Measurements from ENCODE around the gene ATP8A1. TPM values are rescaled to one million over a fixed set of nuclear protein-coding genes. Genes with fewer than 3 reads are reported as not detected.

ATP8A1 gene
- total and polyA plus RNA-seq, 2 of the 4 experiments (the other 2 are of a cell fraction), result 0.12 to 0.36 TPM

DNA sequence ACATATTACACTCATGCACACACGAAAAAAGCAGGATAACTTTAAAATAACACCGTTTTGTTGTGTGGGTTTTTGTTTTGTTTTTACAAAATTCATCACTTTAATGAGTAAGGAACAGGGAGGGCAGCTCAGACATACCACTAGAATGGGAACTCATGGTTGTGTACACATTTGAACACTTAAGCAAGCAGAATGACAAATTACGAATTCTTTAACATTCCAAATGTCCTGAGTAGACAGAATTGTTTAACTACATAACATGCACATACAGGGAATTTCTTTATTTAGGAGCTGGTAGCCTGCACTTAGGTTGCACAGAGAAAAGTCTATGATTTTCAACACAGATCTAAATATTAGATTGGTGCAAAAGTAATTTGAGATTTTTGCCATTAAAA lies 96.4 kb downstream of the ATP8A1 start:
- Histone ChIP-seq H3K4ac (ENCODE audit: low read depth, low read length) (no peak overlapping the region), H3K4me3 (ENCODE audit: insufficient read depth, low read depth, low read length) (no peak overlapping the region), H2BK15ac (ENCODE audit: low read depth, low read length) (no peak overlapping the region), H3K18ac (ENCODE audit: low read depth, low read length) (no peak overlapping the region), H2AFZ (replicated peaks; ENCODE audit: low read length, poor library complexity) (no peak overlapping the region), H4K91ac (ENCODE audit: insufficient read depth, low read depth, low read length) (no peak overlapping the region), H3K9ac (ENCODE audit: low read depth, low read length) (no peak overlapping the region), H3K14ac (replicated peaks; ENCODE audit: low read depth, low read length) (no peak overlapping the region), H4K8ac (ENCODE audit: low read depth in 2 of 2, low read length in 2 of 2) (no peak overlapping the region), H2AK5ac (ENCODE audit: low read depth, low read length) (no peak overlapping the region), H3K23ac (ENCODE audit: low read depth, low read length) (no peak overlapping the region), H2BK20ac (ENCODE audit: low read depth, low read length) (no peak overlapping the region), H3K9me3 (ENCODE audit: control insufficient read depth, insufficient read depth, low read length) (no peaks in the 10 kb centered on the region), H2AK9ac (replicated peaks; ENCODE audit: low read depth, low read length, poor library complexity) (no peak overlapping the region), H4K5ac (ENCODE audit: low read depth, low read length) (no peak overlapping the region), H3K36me3 (ENCODE audit: control insufficient read depth, insufficient read depth, low read length) (no peaks in the 10 kb centered on the region), H3K56ac (ENCODE audit: extremely low read depth, insufficient read depth, low read length) (no peak overlapping the region), H2BK5ac (ENCODE audit: low read depth, low read length, poor library complexity, severe bottlenecking) (no peak overlapping the region), H3K9me1 (ENCODE audit: insufficient read depth, low read length) (no peaks in the 10 kb centered on the region), H4K20me1 (ENCODE audit: insufficient read depth, low read length) (no peaks in the 10 kb centered on the region), H3K27ac (ENCODE audit: insufficient read depth, low read length) (no peak overlapping the region), H3K79me1 (ENCODE audit: low read depth in 1 of 2, low read length in 2 of 2) (no peaks in the 10 kb centered on the region), H3K4me2 (ENCODE audit: low read depth, low read length) (no peak overlapping the region), H3K4me1 (ENCODE audit: control insufficient read depth, insufficient read depth, low read length) (no peaks in the 10 kb centered on the region), H3K27me3 (ENCODE audit: control insufficient read depth, insufficient read depth, low read length) (no peaks in the 10 kb centered on the region), H2BK120ac (ENCODE audit: low read depth, low read length) (no peak overlapping the region)
- ATAC-seq (ENCODE audit: low read depth) (no peak), DNase-seq (no peak)
- CTCF ChIA-PET, result no interaction called here
- intact Hi-C loops (cut with micrococcal nuclease) (no loop called here), dilution Hi-C loops (cut with HindIII; ENCODE audit: low sequenced_read_pairs, unreplicated experiment) (no loop called here), in situ Hi-C loops (cut with MboI; ENCODE audit: low sequenced_read_pairs) (no loop called here)
- no peak for TF ChIP-seq MAZ (IDR thresholded peaks at IDR 0.05; ENCODE audit: borderline replicate concordance, low read depth, low read length)
- TF ChIP-seq MXI1 (IDR thresholded peaks at IDR 0.05; ENCODE audit: borderline replicate concordance, low read depth, low read length), result no peak
- no peak for TF ChIP-seq CHD1 (IDR thresholded peaks at IDR 0.05; ENCODE audit: low read depth, low read length)
- TF ChIP-seq, protein P1, sequence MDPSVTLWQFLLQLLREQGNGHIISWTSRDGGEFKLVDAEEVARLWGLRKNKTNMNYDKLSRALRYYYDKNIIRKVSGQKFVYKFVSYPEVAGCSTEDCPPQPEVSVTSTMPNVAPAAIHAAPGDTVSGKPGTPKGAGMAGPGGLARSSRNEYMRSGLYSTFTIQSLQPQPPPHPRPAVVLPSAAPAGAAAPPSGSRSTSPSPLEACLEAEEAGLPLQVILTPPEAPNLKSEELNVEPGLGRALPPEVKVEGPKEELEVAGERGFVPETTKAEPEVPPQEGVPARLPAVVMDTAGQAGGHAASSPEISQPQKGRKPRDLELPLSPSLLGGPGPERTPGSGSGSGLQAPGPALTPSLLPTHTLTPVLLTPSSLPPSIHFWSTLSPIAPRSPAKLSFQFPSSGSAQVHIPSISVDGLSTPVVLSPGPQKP (IDR thresholded peaks at IDR 0.05; ENCODE audit: borderline replicate concordance, low read depth, low read length), result no peak
- TF ChIP-seq, protein P2, sequence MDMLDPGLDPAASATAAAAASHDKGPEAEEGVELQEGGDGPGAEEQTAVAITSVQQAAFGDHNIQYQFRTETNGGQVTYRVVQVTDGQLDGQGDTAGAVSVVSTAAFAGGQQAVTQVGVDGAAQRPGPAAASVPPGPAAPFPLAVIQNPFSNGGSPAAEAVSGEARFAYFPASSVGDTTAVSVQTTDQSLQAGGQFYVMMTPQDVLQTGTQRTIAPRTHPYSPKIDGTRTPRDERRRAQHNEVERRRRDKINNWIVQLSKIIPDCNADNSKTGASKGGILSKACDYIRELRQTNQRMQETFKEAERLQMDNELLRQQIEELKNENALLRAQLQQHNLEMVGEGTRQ (IDR thresholded peaks at IDR 0.05; ENCODE audit: low read depth, low read length), result no peak
- TF ChIP-seq NFE2L2 (IDR thresholded peaks at IDR 0.05; ENCODE audit: low read depth, low read length), result no peak
- TF ChIP-seq, protein P3, sequence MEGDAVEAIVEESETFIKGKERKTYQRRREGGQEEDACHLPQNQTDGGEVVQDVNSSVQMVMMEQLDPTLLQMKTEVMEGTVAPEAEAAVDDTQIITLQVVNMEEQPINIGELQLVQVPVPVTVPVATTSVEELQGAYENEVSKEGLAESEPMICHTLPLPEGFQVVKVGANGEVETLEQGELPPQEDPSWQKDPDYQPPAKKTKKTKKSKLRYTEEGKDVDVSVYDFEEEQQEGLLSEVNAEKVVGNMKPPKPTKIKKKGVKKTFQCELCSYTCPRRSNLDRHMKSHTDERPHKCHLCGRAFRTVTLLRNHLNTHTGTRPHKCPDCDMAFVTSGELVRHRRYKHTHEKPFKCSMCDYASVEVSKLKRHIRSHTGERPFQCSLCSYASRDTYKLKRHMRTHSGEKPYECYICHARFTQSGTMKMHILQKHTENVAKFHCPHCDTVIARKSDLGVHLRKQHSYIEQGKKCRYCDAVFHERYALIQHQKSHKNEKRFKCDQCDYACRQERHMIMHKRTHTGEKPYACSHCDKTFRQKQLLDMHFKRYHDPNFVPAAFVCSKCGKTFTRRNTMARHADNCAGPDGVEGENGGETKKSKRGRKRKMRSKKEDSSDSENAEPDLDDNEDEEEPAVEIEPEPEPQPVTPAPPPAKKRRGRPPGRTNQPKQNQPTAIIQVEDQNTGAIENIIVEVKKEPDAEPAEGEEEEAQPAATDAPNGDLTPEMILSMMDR (conservative IDR thresholded peaks at IDR 0.05; ENCODE audit: low read depth, low read length), result no peak
- no peak for TF ChIP-seq BHLHE40 (IDR thresholded peaks at IDR 0.05; ENCODE audit: low read depth, low read length)
- no peak for TF ChIP-seq FOS (IDR thresholded peaks at IDR 0.05; ENCODE audit: low read depth, low read length)
- TF ChIP-seq RCOR1 (IDR thresholded peaks at IDR 0.05; ENCODE audit: insufficient replicate concordance, low read length), result no peak
- no peak for TF ChIP-seq RAD21 (IDR thresholded peaks at IDR 0.05; ENCODE audit: low read length)
- TF ChIP-seq MAFK (IDR thresholded peaks at IDR 0.05; ENCODE audit: low read depth, low read length), result no peak
- no peak for TF ChIP-seq CEBPB (IDR thresholded peaks at IDR 0.05; ENCODE audit: low read depth, low read length)
- TF ChIP-seq POLR2A (IDR thresholded peaks at IDR 0.05; ENCODE audit: low read depth, low read length), result no peak
- no peak for TF ChIP-seq RFX5 (IDR thresholded peaks at IDR 0.05; ENCODE audit: low read depth, low read length)
- POLR2A ChIA-PET (ENCODE audit: unreplicated experiment), result no interaction called here
- WGBS, 2 experiments (ENCODE audit: extremely low coverage in 2 of 2, insufficient read length in 1 of 2), result no CpG with 5 or more reads among the region's 3 CpGs
- no TSS peak for BruUV-seq (replicated peaks)

All from IMR-90 (cell line).